HG03175 (cell line): Measurements from ENCODE around the gene SARDH.
"Not testable (repeated sequence)": the region's sequence is repeated elsewhere in the genome, so short reads cannot be mapped to it uniquely, and the experiment has no call there.

Source experiments
- ATAC-seq: cut with Tn5 transposase; IDR thresholded peaks from one replicate; pipeline ENCODE4 v1.9.1; 2021; ENCODE audit warnings: mild to moderate bottlenecking, moderate library complexity; ENCODE audit not compliant: unreplicated experiment

The SARDH gene

GRCh38 chr9:133687856-133688761 is 50.0 kb downstream of the SARDH start:
- ATAC-seq: no peak

- no peak for ATAC-seq
Observed at GRCh38 chr9:133686642-133687575, 51.2 kb downstream of the SARDH start.

- ATAC-seq: no peak
Observed at GRCh38 chr9:133685653-133686609, 52.2 kb downstream of the SARDH start.

GRCh38 chr9:133684936-133685361 is 53.2 kb downstream of the SARDH start:
- ATAC-seq: no peak

GRCh38 chr9:133684121-133684935 is 53.8 kb downstream of the SARDH start:
- no peak for ATAC-seq

- ATAC-seq: no peak
Observed at GRCh38 chr9:133683586-133684120, 54.5 kb downstream of the SARDH start.

GRCh38 chr9:133682818-133683585 is 55.1 kb downstream of the SARDH start:
- no peak for ATAC-seq

- no peak for ATAC-seq
Observed at GRCh38 chr9:133681658-133682306, 56.4 kb downstream of the SARDH start.

- ATAC-seq: no peak
Observed at GRCh38 chr9:133680976-133681657, 57.0 kb downstream of the SARDH start.

GRCh38 chr9:133680250-133680975 is 57.7 kb downstream of the SARDH start:
- no peak for ATAC-seq

- no peak for ATAC-seq
Observed at GRCh38 chr9:133679466-133680061, 58.6 kb downstream of the SARDH start.

- no peak for ATAC-seq
Observed at GRCh38 chr9:133679056-133679455, 59.1 kb downstream of the SARDH start.

- ATAC-seq: no peak
Observed at GRCh38 chr9:133677126-133678010, 60.8 kb downstream of the SARDH start.

- ATAC-seq: no peak
Observed at GRCh38 chr9:133676450-133676849, 61.7 kb downstream of the SARDH start.

GRCh38 chr9:133675796-133676195 is 62.4 kb downstream of the SARDH start:
- ATAC-seq: not testable (repeated sequence)
